ENCODE measurements around the gene NOP9.
"Not testable (repeated sequence)": the region's sequence is repeated elsewhere in the genome, so short reads cannot be mapped to it uniquely, and the experiment has no call there.

Gene NOP9

GRCh38 chr14:24342889-24343288, 43.2 kb downstream of the NOP9 start:
- DNase-seq (ENCODE audit: extremely low read depth in 1 of 2, low read depth in 1 of 2) = no peak

DNA sequence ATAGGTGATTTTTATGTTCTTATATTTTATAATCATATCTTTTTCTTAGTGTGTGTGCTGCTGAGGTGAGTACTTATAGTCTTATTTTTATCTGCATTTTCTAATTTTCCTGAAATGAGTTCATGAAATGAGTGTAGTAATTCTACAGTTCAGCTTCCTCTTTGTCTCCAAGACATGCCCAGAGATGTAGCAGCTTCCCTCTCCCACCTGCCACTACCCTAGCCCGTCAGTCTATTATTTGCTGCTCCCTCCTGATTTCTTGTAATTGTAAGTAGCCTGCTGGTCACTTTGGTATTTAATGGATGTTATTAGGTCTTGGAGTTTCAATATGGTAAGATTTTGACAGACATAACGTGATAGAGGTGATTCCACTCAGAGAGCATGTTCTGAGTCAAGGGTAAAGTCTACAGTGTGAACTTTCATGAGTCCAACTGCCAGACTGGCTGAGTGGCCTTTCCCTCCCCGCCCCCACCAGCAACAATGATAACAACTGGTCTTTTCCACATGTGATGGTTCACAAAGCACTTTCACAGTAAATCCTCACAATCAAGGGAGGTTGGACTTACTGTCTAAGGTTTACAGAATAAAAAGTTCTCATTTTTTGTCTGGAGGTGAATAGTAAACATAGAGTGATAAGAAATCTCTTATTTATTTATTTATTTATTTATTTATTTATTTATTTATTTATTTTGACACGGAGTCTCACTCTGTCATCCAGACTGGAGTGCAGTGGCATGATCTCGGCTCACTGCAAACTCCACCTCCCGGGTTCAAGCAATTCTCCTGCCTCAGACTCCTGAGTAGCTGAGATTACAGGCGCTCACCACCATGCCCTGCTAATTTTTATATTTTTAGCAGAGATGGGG, 44.4 kb downstream of the NOP9 start:
- no peak for DNase-seq (ENCODE audit: extremely low read depth in 1 of 2, low read depth in 1 of 2)

GRCh38 chr14:24347134-24347533, 47.5 kb downstream of the NOP9 start:
- DNase-seq (ENCODE audit: extremely low read depth in 1 of 2, low read depth in 1 of 2) = no peak

- no peak for DNase-seq (ENCODE audit: extremely low read depth in 1 of 2, low read depth in 1 of 2)
These were observed 48.5 kb downstream of the NOP9 start for GRCh38 chr14:24348186-24348585.

GRCh38 chr14:24349742-24350141, 50.1 kb downstream of the NOP9 start:
- DNase-seq (ENCODE audit: extremely low read depth in 1 of 2, low read depth in 1 of 2) = no peak

- no peak for DNase-seq (ENCODE audit: extremely low read depth in 1 of 2, low read depth in 1 of 2)
These were observed 51.9 kb downstream of the NOP9 start for GRCh38 chr14:24351517-24351916.

GRCh38 chr14:24353559-24354481, 54.2 kb downstream of the NOP9 start:
- no peak for DNase-seq (ENCODE audit: extremely low read depth in 1 of 2, low read depth in 1 of 2)

GRCh38 chr14:24354482-24354825, 54.8 kb downstream of the NOP9 start:
- DNase-seq (ENCODE audit: extremely low read depth in 1 of 2, low read depth in 1 of 2) = not testable (repeated sequence)

DNA sequence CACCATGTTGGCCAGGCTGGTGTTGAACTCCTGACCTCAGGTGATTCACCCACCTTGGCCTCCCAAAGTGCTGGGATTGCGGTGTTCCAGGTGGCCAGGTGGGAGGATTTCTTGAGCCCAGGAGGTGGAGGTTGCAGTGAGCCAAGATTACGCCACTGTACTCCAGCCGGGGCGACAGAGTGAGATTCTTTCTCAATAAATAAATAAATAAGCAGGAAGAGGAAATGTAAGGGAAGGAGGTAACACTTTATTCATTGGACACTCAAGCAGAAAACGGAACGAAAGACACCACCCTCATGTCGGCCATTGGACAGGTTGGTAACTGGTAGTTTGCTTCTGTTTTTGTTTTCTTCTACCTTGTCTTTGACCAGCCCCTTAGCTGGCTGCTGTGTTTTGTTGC, 55.4 kb downstream of the NOP9 start:
- no peak for DNase-seq (ENCODE audit: extremely low read depth in 1 of 2, low read depth in 1 of 2)

DNA sequence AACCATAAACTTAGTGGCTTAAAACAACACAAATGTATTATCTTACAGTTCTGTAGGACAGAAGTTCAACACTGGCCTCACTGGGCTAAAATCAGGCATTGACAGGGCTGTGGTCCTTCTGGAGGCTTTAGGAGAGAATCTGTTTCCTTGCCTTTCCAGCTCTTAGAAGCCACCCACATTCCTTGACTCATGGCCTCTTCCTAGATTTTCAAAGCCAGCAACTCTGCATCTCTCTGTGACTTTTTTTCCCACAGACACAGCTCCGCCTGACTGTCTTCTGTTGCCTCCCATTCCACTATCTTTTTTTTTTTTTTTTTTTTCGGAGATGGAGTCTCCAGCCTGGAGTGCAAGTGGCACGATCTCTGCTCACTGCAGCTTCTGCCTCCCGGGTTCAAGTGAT, 56.6 kb downstream of the NOP9 start:
- DNase-seq (ENCODE audit: extremely low read depth in 1 of 2, low read depth in 1 of 2) = no peak
